Astrocyte (in vitro differentiated cells and primary cell): Measurements from ENCODE around the gene RASD1.

Source experiments
- CTCF ChIP-seq: IDR thresholded peaks from 2 replicates; pipeline ENCODE4 v1.5.1; 2011; ENCODE audit warnings: low read depth, mild to moderate bottlenecking, inconsistent platforms, low read length, moderate library complexity; ENCODE audit not compliant: insufficient read depth
- EZH2 ChIP-seq: IDR thresholded peaks from 2 replicates; pipeline ENCODE4 v1.6.1; 2012; ENCODE audit warnings: mild to moderate bottlenecking, low read length, inconsistent platforms; ENCODE audit not compliant: insufficient read depth

- TF ChIP-seq CTCF: no peak
- TF ChIP-seq EZH2: no peak
Observed at GRCh38 chr17:17462048-17462824, 34.0 kb downstream of the RASD1 start.
